Measurements from ENCODE around the gene ZBBX.
"Not testable (repeated sequence)": the region's sequence is repeated elsewhere in the genome, so short reads cannot be mapped to it uniquely, and the experiment has no call there.

The ZBBX gene

DNA sequence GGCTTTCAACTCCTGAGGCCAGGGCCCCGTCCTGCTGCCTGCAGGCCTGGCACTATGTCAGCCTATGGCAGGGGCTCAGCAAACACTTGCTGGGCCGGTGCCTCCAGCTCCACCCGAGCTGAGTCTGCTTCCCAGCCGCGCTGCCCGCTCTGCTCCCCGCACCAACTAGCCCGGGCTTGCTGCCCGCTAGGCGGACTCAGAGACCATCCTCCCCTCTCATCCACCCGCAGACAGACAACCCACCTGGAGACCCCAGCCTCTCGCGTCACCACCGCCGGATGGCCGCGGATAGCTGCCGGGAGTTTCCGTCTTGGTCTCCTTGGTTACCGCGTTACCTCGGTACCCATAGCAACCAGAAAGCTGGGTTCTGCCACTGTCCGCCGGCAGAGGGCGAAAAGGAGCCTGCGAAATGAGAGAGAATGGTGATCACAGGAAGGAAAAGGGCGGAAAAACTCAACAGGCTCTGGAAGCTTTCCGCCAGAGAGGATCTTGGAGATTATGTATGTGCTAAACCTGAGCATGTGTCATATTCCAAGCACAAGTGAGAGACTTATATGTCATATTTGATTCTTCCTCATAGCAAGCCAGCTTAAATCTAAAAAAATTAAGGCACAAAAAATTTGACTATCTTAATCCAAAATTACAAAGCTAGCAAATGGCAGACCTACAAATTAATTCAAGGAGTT lies at the start of gene ZBBX:
Gene ZBBX, minus strand, starts transcription at position 294 of the 686 bp plus-strand sequence. CDS start 7,396 bp downstream, outside the sequence.
- Mint-ChIP-seq H3K27ac (no peak within 1 kb of the TSS), H3K4me3 (peak within 1 kb of the TSS; percentile 85), H3K27me3 (peaks cover 6% of the 10 kb centered on the region), H3K4me1 (ENCODE audit: low read depth) (peaks cover 8% of the 10 kb centered on the region), H3K36me3 (no peaks in the 10 kb centered on the region), H3K9me3 (ENCODE audit: low read depth) (no peaks in the 10 kb centered on the region)

DNA sequence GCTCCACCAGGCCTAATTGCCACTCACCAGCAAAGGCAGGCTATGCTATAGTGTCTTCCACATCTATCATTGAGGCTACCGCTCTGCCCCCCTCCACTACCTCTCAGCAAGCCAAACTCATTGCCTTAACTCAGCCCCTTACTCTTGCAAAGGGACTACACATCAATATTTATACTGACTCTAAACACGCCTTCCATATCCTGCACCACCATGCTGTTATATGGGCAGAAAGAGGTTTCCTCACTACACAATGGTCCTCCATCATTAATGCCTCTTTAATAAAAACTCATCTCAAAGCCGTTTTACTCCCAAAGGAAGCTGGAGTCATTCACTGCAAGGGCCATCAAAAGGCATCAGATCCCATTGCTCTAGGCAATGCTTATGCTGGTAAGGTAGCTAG lies 46.9 kb upstream of the ZBBX start:
- H3K27me3 Mint-ChIP-seq; H3K9me3 Mint-ChIP-seq (ENCODE audit: low read depth): not testable (repeated sequence)

GRCh38 chr3:167422396-167422795 lies 42.3 kb upstream of the ZBBX start:
- H3K36me3 Mint-ChIP-seq; H3K27me3 Mint-ChIP-seq; H3K4me3 Mint-ChIP-seq; H3K27ac Mint-ChIP-seq; H3K9me3 Mint-ChIP-seq (ENCODE audit: low read depth); H3K4me1 Mint-ChIP-seq (ENCODE audit: low read depth): not testable (repeated sequence)

More for the DNA sequence above, 46.9 kb upstream of the ZBBX start:
- not testable (repeated sequence) for H3K36me3 Mint-ChIP-seq; H3K4me1 Mint-ChIP-seq (ENCODE audit: low read depth); H3K4me3 Mint-ChIP-seq; H3K27ac Mint-ChIP-seq

- H3K27me3 Mint-ChIP-seq, result no peaks in the 10 kb centered on the region
These were observed 29.5 kb upstream of the ZBBX start for GRCh38 chr3:167409611-167410010.

DNA sequence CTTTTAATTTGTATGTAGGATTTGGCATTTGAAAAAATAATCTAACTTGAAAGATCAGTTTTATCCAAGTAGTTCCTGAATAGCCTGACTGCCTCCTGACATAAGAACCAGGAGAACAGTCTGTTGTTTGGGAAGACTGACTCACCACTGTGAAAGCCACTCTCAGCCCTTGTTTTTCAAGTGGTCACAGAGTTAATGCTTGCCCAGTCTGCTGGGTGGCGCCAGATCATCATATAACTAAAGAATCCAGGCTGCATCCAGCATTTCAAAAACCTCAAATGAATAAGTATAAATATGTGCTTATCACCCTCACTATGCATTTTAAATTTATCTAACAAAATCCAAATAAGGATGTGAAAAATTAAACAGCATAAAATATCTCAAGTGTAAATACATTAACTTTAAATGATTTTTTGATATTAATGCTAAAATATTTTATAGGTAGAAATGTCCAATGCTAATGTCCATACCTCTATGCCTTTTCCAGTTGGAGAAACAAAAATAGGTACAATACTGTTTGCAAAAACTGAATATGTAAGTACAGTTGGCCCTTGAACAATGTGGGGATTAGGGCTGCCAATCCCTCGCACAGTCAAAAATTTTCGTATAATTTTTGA lies 26.9 kb upstream of the ZBBX start:
- no peaks in the 10 kb centered on the region for H3K9me3 Mint-ChIP-seq (ENCODE audit: low read depth)
- H3K36me3 Mint-ChIP-seq, result no peaks in the 10 kb centered on the region
- H3K4me3 Mint-ChIP-seq, result no peak overlapping the region
- H3K27ac Mint-ChIP-seq, result no peak overlapping the region
- H3K4me1 Mint-ChIP-seq (ENCODE audit: low read depth), result no peaks in the 10 kb centered on the region
- H3K27me3 Mint-ChIP-seq, result no peaks in the 10 kb centered on the region

More at GRCh38 chr3:167409611-167410010, 29.5 kb upstream of the ZBBX start:
- Mint-ChIP-seq H3K4me1 (ENCODE audit: low read depth) (no peaks in the 10 kb centered on the region), H3K9me3 (ENCODE audit: low read depth) (no peaks in the 10 kb centered on the region), H3K36me3 (no peaks in the 10 kb centered on the region), H3K4me3 (no peak overlapping the region), H3K27ac (no peak overlapping the region)

- H3K27ac Mint-ChIP-seq, result no peak overlapping the region
- H3K4me3 Mint-ChIP-seq, result no peak overlapping the region
- no peaks in the 10 kb centered on the region for H3K9me3 Mint-ChIP-seq (ENCODE audit: low read depth)
- H3K27me3 Mint-ChIP-seq, result peaks cover 15% of the 10 kb centered on the region
- no peaks in the 10 kb centered on the region for H3K4me1 Mint-ChIP-seq (ENCODE audit: low read depth)
- H3K36me3 Mint-ChIP-seq, result no peaks in the 10 kb centered on the region
These were observed 17.7 kb upstream of the ZBBX start for GRCh38 chr3:167397826-167398225.

GRCh38 chr3:167396075-167396474 lies 16.0 kb upstream of the ZBBX start:
- H3K36me3 Mint-ChIP-seq, result no peaks in the 10 kb centered on the region
- H3K4me3 Mint-ChIP-seq, result no peak overlapping the region
- no peaks in the 10 kb centered on the region for H3K9me3 Mint-ChIP-seq (ENCODE audit: low read depth)
- H3K4me1 Mint-ChIP-seq (ENCODE audit: low read depth), result no peaks in the 10 kb centered on the region
- H3K27me3 Mint-ChIP-seq, result peaks cover 15% of the 10 kb centered on the region
- no peak overlapping the region for H3K27ac Mint-ChIP-seq

DNA sequence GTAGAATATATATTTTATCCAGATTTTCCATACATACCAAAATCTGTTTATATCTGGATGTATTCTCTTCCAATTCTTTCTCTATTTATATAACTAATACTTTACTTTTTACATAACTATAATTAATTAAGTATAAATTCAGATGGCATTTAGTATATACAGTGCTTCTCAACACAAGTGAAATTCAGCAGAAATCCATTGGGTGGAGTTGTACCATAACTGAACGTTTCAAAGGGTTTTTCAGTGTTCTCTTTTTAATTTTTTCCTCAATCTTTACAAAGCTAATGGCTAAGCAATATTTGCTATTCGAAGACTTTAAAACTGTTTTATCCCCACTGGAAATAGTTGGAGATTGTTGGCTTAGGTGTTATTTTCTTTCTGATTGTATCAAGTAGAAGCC lies 13.9 kb upstream of the ZBBX start:
- Mint-ChIP-seq H3K27ac (no peak overlapping the region), H3K4me1 (ENCODE audit: low read depth) (no peaks in the 10 kb centered on the region), H3K36me3 (no peaks in the 10 kb centered on the region), H3K27me3 (peaks cover 11% of the 10 kb centered on the region), H3K9me3 (ENCODE audit: low read depth) (no peaks in the 10 kb centered on the region), H3K4me3 (no peak overlapping the region)

GRCh38 chr3:167382155-167382554 lies 2.1 kb upstream of the ZBBX start:
- H3K4me3 Mint-ChIP-seq, result no peak overlapping the region
- no peaks in the 10 kb centered on the region for H3K36me3 Mint-ChIP-seq
- no peak overlapping the region for H3K27ac Mint-ChIP-seq
- no peaks in the 10 kb centered on the region for H3K9me3 Mint-ChIP-seq (ENCODE audit: low read depth)
- peaks cover 11% of the 10 kb centered on the region for H3K27me3 Mint-ChIP-seq
- peaks cover 8% of the 10 kb centered on the region for H3K4me1 Mint-ChIP-seq (ENCODE audit: low read depth)

GRCh38 chr3:167375478-167375877 lies 4.6 kb downstream of the ZBBX start:
- H3K4me3 Mint-ChIP-seq, result no peak overlapping the region
- peaks cover 6% of the 10 kb centered on the region for H3K27me3 Mint-ChIP-seq
- no peak overlapping the region for H3K27ac Mint-ChIP-seq
- H3K4me1 Mint-ChIP-seq (ENCODE audit: low read depth), result peaks cover 5% of the 10 kb centered on the region
- no peaks in the 10 kb centered on the region for H3K9me3 Mint-ChIP-seq (ENCODE audit: low read depth)
- no peaks in the 10 kb centered on the region for H3K36me3 Mint-ChIP-seq

- no peaks in the 10 kb centered on the region for H3K4me1 Mint-ChIP-seq (ENCODE audit: low read depth)
These were observed 8.0 kb downstream of the ZBBX start for GRCh38 chr3:167372138-167372537.

DNA sequence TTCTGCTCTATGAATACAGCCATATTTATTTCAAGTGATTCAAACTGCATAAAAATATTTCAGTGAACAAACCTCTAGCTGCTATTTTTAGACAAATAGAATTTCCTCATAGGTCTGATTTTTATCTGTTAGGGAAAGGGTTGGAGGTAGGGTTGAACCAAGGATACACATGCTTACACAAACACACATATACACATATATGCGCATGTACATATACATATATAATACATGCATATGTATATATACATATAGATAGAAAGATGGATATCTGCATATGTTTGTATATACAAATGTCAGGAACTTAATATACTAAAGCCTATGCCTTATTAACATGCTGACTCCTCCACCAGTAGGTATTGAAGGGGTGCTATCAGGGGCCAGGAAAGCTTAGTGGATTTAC lies 18.1 kb downstream of the ZBBX start:
- Mint-ChIP-seq H3K4me1 (ENCODE audit: low read depth) (no peaks in the 10 kb centered on the region), H3K27ac (no peak overlapping the region), H3K9me3 (ENCODE audit: low read depth) (peaks cover 4% of the 10 kb centered on the region), H3K27me3 (peaks cover 1% of the 10 kb centered on the region), H3K36me3 (no peaks in the 10 kb centered on the region), H3K4me3 (no peak overlapping the region)

More at GRCh38 chr3:167372138-167372537, 8.0 kb downstream of the ZBBX start:
- Mint-ChIP-seq H3K27ac (no peak overlapping the region), H3K36me3 (no peaks in the 10 kb centered on the region), H3K4me3 (no peak overlapping the region), H3K27me3 (peaks cover 5% of the 10 kb centered on the region), H3K9me3 (ENCODE audit: low read depth) (no peaks in the 10 kb centered on the region)

DNA sequence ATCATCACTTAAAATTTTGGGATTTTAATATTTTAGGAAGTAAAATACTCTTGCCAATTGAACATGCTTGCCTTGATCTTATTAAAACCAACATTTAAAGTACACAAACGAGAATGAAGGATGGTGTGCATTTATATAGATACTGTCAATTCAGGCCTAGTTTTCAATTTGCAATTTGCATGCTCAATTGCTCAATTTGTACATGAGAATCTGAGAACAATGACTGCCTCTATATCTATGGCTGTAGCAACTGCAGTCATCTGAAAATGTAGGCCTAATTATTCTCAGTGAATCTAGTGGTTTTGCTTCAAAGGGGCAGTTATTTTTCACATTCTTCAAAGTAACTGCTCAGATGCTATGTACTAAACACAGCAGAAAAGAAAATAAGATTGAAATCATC lies 18.8 kb downstream of the ZBBX start:
- Mint-ChIP-seq H3K27me3 (peaks cover under 1% of the 10 kb centered on the region), H3K4me3 (no peak overlapping the region), H3K36me3 (no peaks in the 10 kb centered on the region), H3K9me3 (ENCODE audit: low read depth) (peaks cover 7% of the 10 kb centered on the region), H3K4me1 (ENCODE audit: low read depth) (no peaks in the 10 kb centered on the region), H3K27ac (no peak overlapping the region)

DNA sequence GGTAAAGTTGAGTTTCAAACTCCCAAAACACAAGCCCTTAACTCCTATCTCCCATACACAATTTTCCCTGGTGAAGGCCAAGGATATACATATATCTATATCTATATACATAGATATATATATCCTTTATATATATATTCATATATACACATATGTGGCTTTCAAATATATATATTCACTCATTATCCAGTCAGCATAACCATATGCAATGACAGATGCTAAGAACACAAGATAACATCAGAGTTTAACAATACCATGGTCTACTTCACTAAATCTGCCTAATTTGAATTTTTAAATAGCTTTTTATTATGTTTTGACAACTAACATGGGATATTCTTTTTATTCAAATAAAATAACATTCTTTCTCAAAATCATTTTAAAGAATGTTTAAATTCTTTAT lies 24.7 kb downstream of the ZBBX start:
- Mint-ChIP-seq H3K27ac (no peak overlapping the region), H3K27me3 (peaks cover 16% of the 10 kb centered on the region), H3K4me1 (ENCODE audit: low read depth) (no peaks in the 10 kb centered on the region), H3K4me3 (no peak overlapping the region), H3K36me3 (no peaks in the 10 kb centered on the region), H3K9me3 (ENCODE audit: low read depth) (peaks cover 7% of the 10 kb centered on the region)

DNA sequence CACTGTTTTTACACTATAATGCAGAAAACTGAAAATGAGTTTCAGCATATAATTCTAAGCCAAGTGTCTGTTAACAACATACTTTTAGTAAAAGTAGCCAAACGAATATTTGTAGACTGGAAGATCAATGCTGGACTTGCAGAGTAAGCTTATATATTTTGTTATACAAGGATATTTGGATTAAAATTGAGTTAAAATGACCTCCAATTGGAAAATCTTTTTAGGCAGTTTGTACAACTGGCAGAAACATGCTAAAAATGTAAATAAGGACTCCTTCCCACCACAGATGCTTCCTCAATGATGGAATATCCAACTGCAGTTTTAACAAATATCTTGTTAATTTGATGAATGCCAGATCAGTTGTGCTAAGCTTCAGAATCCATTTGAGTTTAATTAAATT lies 25.3 kb downstream of the ZBBX start:
- H3K27me3 Mint-ChIP-seq, result peaks cover 16% of the 10 kb centered on the region
- no peaks in the 10 kb centered on the region for H3K4me1 Mint-ChIP-seq (ENCODE audit: low read depth)
- no peak overlapping the region for H3K27ac Mint-ChIP-seq
- no peaks in the 10 kb centered on the region for H3K36me3 Mint-ChIP-seq
- no peak overlapping the region for H3K4me3 Mint-ChIP-seq
- peaks cover 7% of the 10 kb centered on the region for H3K9me3 Mint-ChIP-seq (ENCODE audit: low read depth)

Data from activated naive CD8-positive, alpha-beta T cell (primary cell).